MCF 10A (cell line): ENCODE results near the gene ZNF536. TPM values are rescaled to one million over a fixed set of nuclear protein-coding genes. Genes with fewer than 3 reads are reported as not detected.

Source experiments
- BruUV-seq: library from RNA; stranded (reverse); fragments of 400-500 nt; replicated peaks from 2 replicates; lab custom pipeline; 2021; lab: Mats Ljungman, UMichigan
- CTCF ChIA-PET: fragments of 300-600 bp; sonication (Branson Sonifier 250); formaldehyde crosslinking; extraction: SDS; loops from one replicate; lab custom pipeline; 2021; ENCODE audit warnings: antibody characterized with exemption, inconsistent platforms; lab: Yijun Ruan, JAX
- POLR2A ChIA-PET: fragments of 300-600, 350-650 bp; sonication (Branson Sonifier 250); formaldehyde crosslinking; extraction: SDS; loops from one replicate; lab custom pipeline; 2020; ENCODE audit warnings: antibody characterized with exemption, inconsistent platforms; lab: Yijun Ruan, JAX
- DNase-seq: peaks from one replicate; pipeline ENCODE4 v3.0.0-alpha.2; 2018; ENCODE audit not compliant: unreplicated experiment
- H3K27ac Mint-ChIP-seq: one replicate; pipeline ENCODE4 v1.8.0; 2022; ENCODE audit warnings: mild to moderate bottlenecking, low read depth, mixed read lengths; ENCODE audit not compliant: unreplicated experiment
- H3K27me3 Mint-ChIP-seq: one replicate; pipeline ENCODE4 v1.8.0; 2022; ENCODE audit warnings: mixed read lengths; ENCODE audit not compliant: insufficient read depth, unreplicated experiment
- H3K36me3 Mint-ChIP-seq: one replicate; pipeline ENCODE4 v1.8.0; 2022; ENCODE audit warnings: mild to moderate bottlenecking, moderate library complexity, mixed read lengths; ENCODE audit not compliant: insufficient read depth, unreplicated experiment
- H3K4me1 Mint-ChIP-seq: one replicate; pipeline ENCODE4 v1.8.0; 2022; ENCODE audit warnings: mixed read lengths; ENCODE audit not compliant: insufficient read depth, unreplicated experiment
- H3K4me3 Mint-ChIP-seq: one replicate; pipeline ENCODE4 v1.8.0; 2022; ENCODE audit warnings: mild to moderate bottlenecking, moderate library complexity, mixed read lengths; ENCODE audit not compliant: unreplicated experiment
- H3K9me3 Mint-ChIP-seq: one replicate; pipeline ENCODE4 v1.8.0; 2022; ENCODE audit warnings: mixed read lengths; ENCODE audit not compliant: unreplicated experiment
- CTCF ChIP-seq: fragments of 200-600 bp; IDR thresholded peaks from one replicate; pipeline ENCODE4 v1.8.0; 2022; ENCODE audit warnings: antibody characterized with exemption, mild to moderate bottlenecking; ENCODE audit not compliant: unreplicated experiment
- intact Hi-C: fragments of 100-400 bp; cut with micrococcal nuclease; formaldehyde crosslinking; loops from 2 replicates; pipeline ENCODE4 v1.14.1; 2022
- total RNA-seq: library from RNA; stranded (reverse); gene quantifications from 2 replicates; pipeline ENCODE4 v1.2.3, GENCODE V29; 2022

Gene ZNF536
- total RNA-seq, 1 experiment from 2014 or later, result not detected

DNA sequence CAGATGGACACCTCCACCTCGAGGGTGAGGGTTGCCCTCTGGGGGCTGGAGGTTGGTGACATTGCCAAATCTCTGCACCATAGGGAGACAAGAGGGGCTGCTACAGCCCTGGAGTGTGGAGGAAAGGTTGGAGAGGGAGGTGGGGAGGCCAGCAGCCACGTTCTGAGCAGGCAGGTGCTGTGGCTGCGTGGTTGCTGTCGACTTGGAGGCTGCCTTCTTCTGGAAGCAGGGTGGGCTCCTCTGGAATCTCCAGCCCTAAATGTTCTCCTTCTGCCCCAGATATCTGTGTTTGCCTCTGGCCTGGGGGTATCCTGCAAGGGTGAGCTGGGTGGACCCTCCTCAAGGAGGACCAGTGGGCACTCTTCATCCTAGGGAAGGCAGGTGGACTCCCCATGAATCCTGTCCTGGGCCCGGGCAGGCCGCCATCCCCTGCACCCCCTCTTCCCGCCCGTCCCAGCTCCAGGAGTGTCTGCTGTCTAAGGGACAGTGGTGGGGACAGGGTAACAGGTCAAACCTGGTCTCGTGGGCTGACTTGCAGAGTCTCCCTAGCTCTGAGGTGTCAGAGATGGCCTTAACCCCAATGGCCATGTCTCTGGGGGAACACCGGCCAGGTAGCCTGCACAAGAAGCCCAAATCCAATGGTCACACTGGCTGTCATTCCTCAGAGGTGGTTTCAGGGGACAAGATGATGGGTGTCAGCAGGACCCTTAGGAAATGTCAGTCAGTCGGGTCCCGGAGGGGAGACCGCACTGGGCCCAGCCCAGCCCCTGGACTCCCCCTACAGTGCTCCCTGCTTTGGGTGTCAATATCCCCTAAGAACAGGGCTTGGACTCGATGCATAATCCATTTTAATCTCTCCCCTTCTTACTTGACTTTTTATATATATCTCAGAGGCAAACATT, 32.3 kb upstream of the ZNF536 start:
- H3K4me3 Mint-ChIP-seq, result no peak overlapping the region
- no peak for DNase-seq
- BruUV-seq, result no TSS peak
- ChIA-PET CTCF (no interaction called here), POLR2A (no interaction called here)
- no peak overlapping the region for H3K27ac Mint-ChIP-seq
- TF ChIP-seq CTCF, result no peak
- intact Hi-C loops, result no loop called here
- peaks cover 2% of the 10 kb centered on the region for H3K9me3 Mint-ChIP-seq
- no peaks in the 10 kb centered on the region for H3K27me3 Mint-ChIP-seq
- H3K36me3 Mint-ChIP-seq, result no peaks in the 10 kb centered on the region
- H3K4me1 Mint-ChIP-seq, result no peaks in the 10 kb centered on the region

- no peaks in the 10 kb centered on the region for H3K4me1 Mint-ChIP-seq
- BruUV-seq, result no TSS peak
- no peak for TF ChIP-seq CTCF
- POLR2A ChIA-PET, result no interaction called here
- peaks cover 10% of the 10 kb centered on the region for H3K9me3 Mint-ChIP-seq
- DNase-seq, result no peak
- CTCF ChIA-PET, result no interaction called here
- no peaks in the 10 kb centered on the region for H3K27me3 Mint-ChIP-seq
- H3K27ac Mint-ChIP-seq, result no peak overlapping the region
- intact Hi-C loops, result no loop called here
- H3K4me3 Mint-ChIP-seq, result no peak overlapping the region
- H3K36me3 Mint-ChIP-seq, result no peaks in the 10 kb centered on the region
Measured at GRCh38 chr19:30340771-30341561, 31.2 kb upstream of the ZNF536 start.

- Mint-ChIP-seq H3K4me1 (no peaks in the 10 kb centered on the region), H3K27ac (no peak overlapping the region), H3K9me3 (peaks cover 10% of the 10 kb centered on the region), H3K36me3 (no peaks in the 10 kb centered on the region), H3K27me3 (no peaks in the 10 kb centered on the region), H3K4me3 (no peak overlapping the region)
- DNase-seq, result no peak
- ChIA-PET POLR2A (no interaction called here), CTCF (no interaction called here)
- intact Hi-C loops, result no loop called here
- TF ChIP-seq CTCF, result no peak
- no TSS peak for BruUV-seq
Measured at GRCh38 chr19:30341611-30342201, 30.5 kb upstream of the ZNF536 start.

- Mint-ChIP-seq H3K9me3 (peaks cover 13% of the 10 kb centered on the region), H3K4me3 (no peak overlapping the region), H3K27ac (no peak overlapping the region), H3K4me1 (no peaks in the 10 kb centered on the region), H3K36me3 (no peaks in the 10 kb centered on the region), H3K27me3 (no peaks in the 10 kb centered on the region)
- DNase-seq, result no peak
- intact Hi-C loops, result no loop called here
- no TSS peak for BruUV-seq
- CTCF ChIA-PET, result no interaction called here
- POLR2A ChIA-PET, result no interaction called here
- no peak for TF ChIP-seq CTCF
Measured at GRCh38 chr19:30342901-30343300, 29.3 kb upstream of the ZNF536 start.
